Activated T-helper 1 cell treated with Interleukin-2 at 50 U/mL for 16 hours (primary cell): ENCODE measurements around the gene POPDC2.
A peak's percentile ranks its signal among the peaks of the same experiment; 100 is the strongest.
"Not testable (repeated sequence)": the region's sequence is repeated elsewhere in the genome, so short reads cannot be mapped to it uniquely, and the experiment has no call there.

Experiments
- DNase-seq: peaks from one replicate; pipeline ENCODE4 v3.0.0-alpha.2; 2020; ENCODE audit warnings: low read depth

POPDC2 gene

GRCh38 chr3:119660474-119661440, at the start of gene POPDC2:
POPDC2 (minus strand) TSS chr3:119660589; CDS start chr3:119660423, 166 bp downstream.
- DNase-seq: no peak

- DNase-seq: no peak
Measured at GRCh38 chr3:119703820-119704531, 43.6 kb upstream of the POPDC2 start.

DNA sequence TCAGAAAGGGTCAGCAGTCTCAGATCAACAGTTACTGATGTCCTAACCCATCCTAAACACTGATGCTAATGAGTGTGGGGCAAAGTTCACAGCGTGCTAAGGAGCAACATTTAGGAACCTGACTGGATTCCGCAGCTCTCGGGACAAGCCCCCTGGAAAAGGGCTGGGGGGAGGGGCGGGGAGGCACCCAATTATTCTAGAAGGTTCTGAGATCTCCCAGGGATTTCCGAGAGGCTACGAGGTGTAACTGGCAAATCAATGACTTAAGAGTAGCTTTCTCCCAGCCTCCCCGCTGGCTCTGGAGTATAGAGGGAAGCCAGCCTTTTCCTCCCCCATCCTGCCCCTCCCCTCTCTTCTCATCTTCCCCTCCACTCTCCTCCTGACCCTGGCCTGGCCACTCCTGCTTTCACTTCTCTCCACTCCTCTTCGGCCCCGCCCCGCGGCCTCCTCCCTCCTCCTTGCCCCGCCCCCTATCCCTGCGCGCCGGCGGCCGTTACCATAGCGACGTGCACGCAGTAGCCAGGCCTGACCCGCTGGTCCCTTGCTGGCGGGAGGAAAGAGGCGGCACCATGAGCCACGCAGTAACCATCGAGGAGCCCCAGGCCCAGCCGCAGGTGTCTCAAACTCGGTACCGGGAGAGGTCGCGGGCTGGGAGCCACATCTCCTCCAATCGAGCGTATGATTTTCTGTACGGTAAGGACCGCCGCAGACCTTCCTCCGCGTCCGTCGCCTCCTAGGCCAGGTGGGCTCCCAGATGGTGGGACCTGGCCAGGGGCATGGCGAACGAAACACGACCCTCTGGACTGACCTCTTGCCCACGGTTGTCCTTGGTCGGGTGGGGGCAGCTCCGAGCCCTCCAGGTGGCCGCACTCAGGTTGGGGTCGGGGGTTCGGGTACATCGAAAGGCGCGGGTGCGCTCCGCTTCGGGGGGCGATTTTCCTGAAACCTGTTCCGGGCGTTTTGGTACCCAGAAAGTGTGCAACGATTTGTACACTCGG, 42.4 kb upstream of the POPDC2 start, which contains the start of gene CFAP91:
Gene CFAP91, plus strand, starts transcription at position 493 of the 998 bp plus-strand sequence. Its CDS starts 77 bp downstream, at position 570.
- DNase-seq: peak; percentile 69

- DNase-seq: no peak
Measured at GRCh38 chr3:119700920-119701734, 40.7 kb upstream of the POPDC2 start.

- DNase-seq: no peak
Measured at GRCh38 chr3:119700269-119700919, 40.0 kb upstream of the POPDC2 start.

DNA sequence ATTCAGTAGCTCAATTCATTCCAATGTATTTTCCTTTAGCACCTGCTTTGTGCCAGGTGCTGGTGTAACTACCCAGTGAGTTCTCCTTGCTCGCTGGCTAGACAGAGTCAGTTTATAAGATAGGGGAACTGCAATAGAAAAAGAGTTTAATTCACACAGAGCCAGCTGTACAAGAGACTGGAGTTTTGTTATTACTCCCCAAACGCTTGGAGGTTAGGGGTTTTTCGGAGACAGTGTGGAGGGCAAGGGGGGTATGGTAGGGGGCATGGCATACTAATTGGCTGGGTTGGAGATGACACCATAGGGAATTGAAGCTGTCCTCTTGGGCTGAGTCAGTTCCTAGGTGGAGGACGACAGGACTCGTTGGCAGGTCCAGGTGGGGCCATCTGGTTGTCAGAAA, 37.0 kb upstream of the POPDC2 start:
- DNase-seq: no peak

- DNase-seq: no peak
Measured at GRCh38 chr3:119695480-119695879, 35.1 kb upstream of the POPDC2 start.

GRCh38 chr3:119690043-119690656, 29.8 kb upstream of the POPDC2 start:
- no peak for DNase-seq

GRCh38 chr3:119683421-119683820, 23.0 kb upstream of the POPDC2 start:
- DNase-seq: no peak

- DNase-seq: no peak
Measured at GRCh38 chr3:119681279-119681678, 20.9 kb upstream of the POPDC2 start.

DNA sequence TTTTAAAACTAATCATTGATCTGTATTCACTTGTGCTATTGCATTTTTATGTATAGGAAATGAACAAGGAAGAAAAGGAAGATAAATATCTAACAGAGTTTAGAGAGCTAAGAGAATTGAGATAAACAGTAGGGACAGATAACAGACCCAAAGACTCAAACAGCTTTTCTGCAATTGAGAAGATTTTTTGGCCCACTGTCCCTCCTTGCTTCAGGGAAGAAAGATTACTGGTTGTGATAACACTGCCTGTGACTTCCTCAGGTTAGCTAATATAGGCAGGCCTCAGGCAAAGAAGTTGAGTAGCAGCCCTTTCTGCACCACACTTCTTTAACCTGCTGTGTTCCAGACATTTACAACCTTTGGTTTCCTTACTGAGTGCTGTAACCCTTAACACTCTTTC, 19.5 kb upstream of the POPDC2 start:
- no peak for DNase-seq

DNA sequence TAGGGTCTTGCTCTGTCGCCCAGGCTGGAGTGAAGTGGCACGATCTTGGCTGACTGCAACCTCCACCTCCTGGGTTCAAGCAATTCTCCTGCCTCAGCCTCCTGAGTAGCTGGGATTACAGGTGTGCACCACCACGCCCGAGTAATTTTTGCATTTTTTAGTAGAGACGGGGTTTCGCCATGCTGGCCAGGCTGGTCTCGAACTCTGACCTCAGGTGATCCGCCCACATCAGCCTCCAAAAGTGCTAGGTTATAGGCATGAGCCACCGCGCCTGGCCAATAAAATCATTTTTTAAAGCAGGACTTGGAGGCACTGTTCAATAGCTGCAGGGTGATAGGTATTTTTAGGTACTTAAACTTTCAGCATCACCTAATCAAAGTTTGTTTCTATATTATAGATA, 17.8 kb upstream of the POPDC2 start:
- DNase-seq: not testable (repeated sequence)

DNA sequence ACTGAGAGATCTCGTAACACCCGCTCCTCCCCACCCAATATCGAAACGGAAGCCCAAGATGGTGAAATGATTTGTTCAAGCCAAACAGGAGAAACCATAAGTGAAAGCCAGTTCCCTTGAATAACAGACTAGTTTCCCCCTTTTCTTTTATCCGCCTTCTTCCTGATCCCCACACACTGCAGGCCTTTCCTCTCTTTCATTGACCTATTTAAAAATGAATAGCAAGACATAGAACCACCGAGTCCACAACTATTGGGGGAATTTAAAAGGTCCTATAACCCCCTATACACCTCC, 17.2 kb upstream of the POPDC2 start:
- DNase-seq: no peak

DNA sequence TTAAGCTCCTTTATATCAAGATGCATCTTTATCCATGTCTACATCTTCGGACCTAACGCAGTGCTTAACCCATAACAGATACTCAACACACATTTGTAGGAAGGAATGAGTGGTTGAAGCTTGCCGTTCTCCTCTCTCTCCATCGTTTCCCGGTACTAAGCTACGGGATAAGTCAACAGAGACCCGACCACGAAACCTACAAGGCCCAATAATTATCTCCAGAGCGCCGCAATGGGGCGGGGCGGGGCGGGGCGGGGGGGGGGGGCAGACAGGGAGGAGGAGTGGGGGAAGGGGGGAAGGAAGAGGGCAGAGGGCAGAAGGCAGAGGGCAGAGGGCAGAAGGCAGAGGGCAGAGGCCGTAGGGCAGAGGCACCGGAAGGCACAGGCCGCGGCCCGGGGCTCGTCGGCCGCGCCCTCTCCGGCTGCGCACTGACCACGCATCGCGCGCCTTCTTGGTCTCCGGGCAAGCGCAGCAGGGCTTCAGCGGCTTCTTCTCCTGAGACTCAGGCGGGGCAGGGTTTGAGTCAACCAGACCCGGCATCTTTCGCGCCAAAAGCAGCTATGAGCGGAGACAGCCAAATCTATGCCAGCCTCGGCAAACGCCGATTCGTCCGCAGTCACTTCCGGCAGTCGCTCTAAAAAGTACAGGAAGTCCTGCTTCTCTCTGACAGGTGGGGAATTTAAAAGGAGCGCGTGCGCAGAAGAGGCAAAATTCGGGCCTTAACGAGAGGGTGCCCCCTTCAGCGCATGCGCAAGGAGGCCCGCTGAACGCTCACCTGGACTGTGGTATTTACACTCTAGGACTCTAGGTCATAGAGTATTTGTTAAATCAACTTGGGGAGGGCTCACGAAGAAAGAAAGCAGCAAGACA, 16.6 kb upstream of the POPDC2 start, which contains the start of gene COX17:
Gene COX17, minus strand, starts transcription at position 636 of the 870 bp plus-strand sequence. Its CDS starts 96 bp downstream, at position 540.
- DNase-seq: peak; percentile 93

- DNase-seq: no peak
Measured at GRCh38 chr3:119676020-119676419, 15.6 kb upstream of the POPDC2 start.

- DNase-seq: no peak
Measured at GRCh38 chr3:119675188-119675874, 14.9 kb upstream of the POPDC2 start.

DNA sequence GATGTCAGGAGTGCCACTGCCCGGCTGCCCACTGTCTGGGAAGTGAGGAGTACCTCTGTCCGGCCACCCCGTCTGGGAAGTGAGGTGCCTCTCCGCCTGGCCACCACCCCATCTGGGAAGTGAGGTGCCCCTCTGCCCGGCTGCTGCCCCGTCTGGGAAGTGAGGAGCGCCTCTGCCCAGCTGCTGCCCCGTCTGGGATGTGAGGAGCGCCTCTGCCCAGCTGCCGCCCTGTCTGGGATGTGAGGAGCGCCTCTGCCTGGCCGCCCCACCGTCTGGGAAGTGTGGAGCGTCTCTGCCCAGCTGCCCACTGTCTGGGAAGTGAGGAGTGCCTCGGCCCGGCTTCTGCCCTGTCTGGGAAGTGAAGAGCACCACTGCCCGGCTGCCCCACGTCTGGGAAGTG, 13.5 kb upstream of the POPDC2 start:
- DNase-seq: no peak

GRCh38 chr3:119672776-119673175, 12.4 kb upstream of the POPDC2 start:
- no peak for DNase-seq
